Body of pancreas (tissue), 4 donors: ENCODE measurements around the gene ODF4.

Experiments
- CTCF ChIP-seq, 7 experiments: fragments of 450-650 bp in 4 of 7; fragments of 200-600 bp in 3 of 7; sonication (generic) in 3 of 7; IDR thresholded peaks; one replicate each; pipeline ENCODE4 v1.5.1; 2016 to 2019; ENCODE audit warnings: antibody characterized with exemption in 7 of 7
- POLR2A ChIP-seq, 3 donors: fragments of 450-650 bp; IDR thresholded peaks; one replicate each; pipeline ENCODE4 v1.6.1; 2016; ENCODE audit warnings: antibody characterized with exemption in 3 of 3, mild to moderate bottlenecking in 2 of 3

GRCh38 chr17:8345052-8345690, 5.5 kb downstream of the ODF4 start:
- TF ChIP-seq CTCF (IDR thresholded peaks at IDR 0.05): no peak
- TF ChIP-seq POLR2A (IDR thresholded peaks at IDR 0.05): no peak
